Measurements from ENCODE around the gene PGAM5.

Gene PGAM5

GRCh38 chr12:132729541-132730320 lies 19.1 kb downstream of the PGAM5 start:
- TF ChIP-seq ARNT (IDR thresholded peaks at IDR 0.05) (no peak), ELF4 (IDR thresholded peaks at IDR 0.05) (no peak), BHLHE40 (IDR thresholded peaks at IDR 0.05; ENCODE audit: borderline replicate concordance) (no peak), NFRKB (IDR thresholded peaks at IDR 0.05) (no peak), L3MBTL2 (conservative IDR thresholded peaks at IDR 0.05) (no peak), LEF1 (IDR thresholded peaks at IDR 0.05; ENCODE audit: borderline replicate concordance) (no peak), CTBP1 (IDR thresholded peaks at IDR 0.05; ENCODE audit: borderline replicate concordance) (no peak), PKNOX1 (IDR thresholded peaks at IDR 0.05) (no peak), SUZ12 (IDR thresholded peaks at IDR 0.05) (no peak), ZNF384 (IDR thresholded peaks at IDR 0.05) (no peak), SP1 (IDR thresholded peaks at IDR 0.05) (no peak), TARDBP (IDR thresholded peaks at IDR 0.05) (no peak), FOXM1 (IDR thresholded peaks at IDR 0.05; ENCODE audit: borderline replicate concordance) (no peak), HDGF (IDR thresholded peaks at IDR 0.05; ENCODE audit: borderline replicate concordance) (no peak), FOXA1 (IDR thresholded peaks at IDR 0.05) (no peak), FOXK2 (IDR thresholded peaks at IDR 0.05) (no peak)
- POLR2A ChIA-PET = no interaction called here
- CTCF ChIA-PET = no interaction called here
- DNase-seq (ENCODE audit: extremely low spot score) = no peak

- DNase-seq (ENCODE audit: extremely low spot score) = no peak
- POLR2A ChIA-PET = interaction anchor here (0.9 kb wide), 1 partner anchor 11 kb away, joined by 3 read pairs; no protein-coding TSS in a partner anchor
- CTCF ChIA-PET = no interaction called here
- TF ChIP-seq L3MBTL2 (conservative IDR thresholded peaks at IDR 0.05) (no peak), NFRKB (IDR thresholded peaks at IDR 0.05) (no peak), BHLHE40 (IDR thresholded peaks at IDR 0.05; ENCODE audit: borderline replicate concordance) (no peak), LEF1 (IDR thresholded peaks at IDR 0.05; ENCODE audit: borderline replicate concordance) (no peak), ELF4 (IDR thresholded peaks at IDR 0.05) (no peak), FOXM1 (IDR thresholded peaks at IDR 0.05; ENCODE audit: borderline replicate concordance) (no peak), ZNF384 (IDR thresholded peaks at IDR 0.05) (no peak), FOXA1 (IDR thresholded peaks at IDR 0.05) (no peak)
Observed at GRCh38 chr12:132730353-132730752, 19.7 kb downstream of the PGAM5 start.

GRCh38 chr12:132731574-132731973 lies 20.9 kb downstream of the PGAM5 start:
- DNase-seq (ENCODE audit: extremely low spot score) = no peak
- TF ChIP-seq LEF1 (IDR thresholded peaks at IDR 0.05; ENCODE audit: borderline replicate concordance) (no peak), FOXK2 (IDR thresholded peaks at IDR 0.05) (no peak), TARDBP (IDR thresholded peaks at IDR 0.05) (no peak), FOXA1 (IDR thresholded peaks at IDR 0.05) (no peak), PKNOX1 (IDR thresholded peaks at IDR 0.05) (no peak), L3MBTL2 (conservative IDR thresholded peaks at IDR 0.05) (no peak)
- CTCF ChIA-PET = no interaction called here
- POLR2A ChIA-PET = interaction anchor here (0.9 kb wide), 1 partner anchor 21 kb away, joined by 3 read pairs; the partner anchor contains the start of gene PGAM5

- TF ChIP-seq ELF4 (IDR thresholded peaks at IDR 0.05) (no peak), LEF1 (IDR thresholded peaks at IDR 0.05; ENCODE audit: borderline replicate concordance) (no peak), SP1 (IDR thresholded peaks at IDR 0.05) (no peak), SUZ12 (IDR thresholded peaks at IDR 0.05) (no peak), NFRKB (IDR thresholded peaks at IDR 0.05) (no peak), ARNT (IDR thresholded peaks at IDR 0.05) (no peak), BHLHE40 (IDR thresholded peaks at IDR 0.05; ENCODE audit: borderline replicate concordance) (no peak), FOXK2 (IDR thresholded peaks at IDR 0.05) (no peak), PKNOX1 (IDR thresholded peaks at IDR 0.05) (no peak), TARDBP (IDR thresholded peaks at IDR 0.05) (no peak), FOXA1 (IDR thresholded peaks at IDR 0.05) (no peak), FOXM1 (IDR thresholded peaks at IDR 0.05; ENCODE audit: borderline replicate concordance) (no peak), ZNF384 (IDR thresholded peaks at IDR 0.05) (no peak), L3MBTL2 (conservative IDR thresholded peaks at IDR 0.05) (no peak), HDGF (IDR thresholded peaks at IDR 0.05; ENCODE audit: borderline replicate concordance) (no peak)
- no peak for DNase-seq (ENCODE audit: extremely low spot score)
- ChIA-PET CTCF (no interaction called here), POLR2A (no interaction called here)
Observed at GRCh38 chr12:132734206-132734605, 23.6 kb downstream of the PGAM5 start.

GRCh38 chr12:132735496-132735895 lies 24.9 kb downstream of the PGAM5 start:
- ChIA-PET POLR2A (no interaction called here), CTCF (no interaction called here)
- no peak for DNase-seq (ENCODE audit: extremely low spot score)
- TF ChIP-seq NFRKB (IDR thresholded peaks at IDR 0.05) (no peak), ZNF384 (IDR thresholded peaks at IDR 0.05) (no peak), CTBP1 (IDR thresholded peaks at IDR 0.05; ENCODE audit: borderline replicate concordance) (no peak)

GRCh38 chr12:132736378-132736777 lies 25.7 kb downstream of the PGAM5 start:
- TF ChIP-seq L3MBTL2 (conservative IDR thresholded peaks at IDR 0.05) = no peak
- no peak for TF ChIP-seq SP1 (IDR thresholded peaks at IDR 0.05)
- TF ChIP-seq FOXM1 (IDR thresholded peaks at IDR 0.05; ENCODE audit: borderline replicate concordance) = no peak
- TF ChIP-seq NFRKB (IDR thresholded peaks at IDR 0.05) = no peak
- no peak for TF ChIP-seq SUZ12 (IDR thresholded peaks at IDR 0.05)
- no peak for TF ChIP-seq ARNT (IDR thresholded peaks at IDR 0.05)
- TF ChIP-seq ELF4 (IDR thresholded peaks at IDR 0.05) = no peak
- no peak for TF ChIP-seq BHLHE40 (IDR thresholded peaks at IDR 0.05; ENCODE audit: borderline replicate concordance)
- TF ChIP-seq ZNF384 (IDR thresholded peaks at IDR 0.05) = no peak
- no peak for TF ChIP-seq PKNOX1 (IDR thresholded peaks at IDR 0.05)
- no peak for TF ChIP-seq HDGF (IDR thresholded peaks at IDR 0.05; ENCODE audit: borderline replicate concordance)
- no peak for TF ChIP-seq TARDBP (IDR thresholded peaks at IDR 0.05)
- TF ChIP-seq FOXK2 (IDR thresholded peaks at IDR 0.05) = no peak
- TF ChIP-seq FOXA1 (IDR thresholded peaks at IDR 0.05) = no peak
- TF ChIP-seq LEF1 (IDR thresholded peaks at IDR 0.05; ENCODE audit: borderline replicate concordance) = no peak
- no peak for TF ChIP-seq CTBP1 (IDR thresholded peaks at IDR 0.05; ENCODE audit: borderline replicate concordance)
- ChIA-PET CTCF (no interaction called here), POLR2A (no interaction called here)
- no peak for DNase-seq (ENCODE audit: extremely low spot score)
